HG03175 (cell line): ENCODE measurements around the gene PACC1.
"Not testable (repeated sequence)": the region's sequence is repeated elsewhere in the genome, so short reads cannot be mapped to it uniquely, and the experiment has no call there.

Source experiments
- ATAC-seq: cut with Tn5 transposase; IDR thresholded peaks from one replicate; pipeline ENCODE4 v1.9.1; 2021; ENCODE audit warnings: mild to moderate bottlenecking, moderate library complexity; ENCODE audit not compliant: unreplicated experiment

Gene PACC1

DNA sequence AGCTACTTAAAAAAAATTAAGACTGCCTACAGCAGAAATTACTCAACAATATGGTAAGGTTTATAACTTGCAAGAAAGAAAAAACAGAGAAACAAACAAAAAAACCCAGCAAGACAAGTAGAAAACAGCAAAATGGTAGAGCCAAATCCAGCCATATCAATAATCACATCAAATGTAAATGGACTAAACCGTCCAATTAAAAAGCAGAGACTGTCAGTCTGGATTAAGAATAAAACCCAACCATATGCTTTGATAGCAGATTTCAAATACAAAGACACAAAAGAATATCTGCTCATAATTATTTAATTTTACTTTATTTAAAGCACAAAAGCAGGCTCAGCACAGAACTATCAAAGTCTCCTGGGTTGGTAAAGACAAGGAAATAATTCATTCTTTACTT is 17.5 kb downstream of the PACC1 start:
- no peak for ATAC-seq

DNA sequence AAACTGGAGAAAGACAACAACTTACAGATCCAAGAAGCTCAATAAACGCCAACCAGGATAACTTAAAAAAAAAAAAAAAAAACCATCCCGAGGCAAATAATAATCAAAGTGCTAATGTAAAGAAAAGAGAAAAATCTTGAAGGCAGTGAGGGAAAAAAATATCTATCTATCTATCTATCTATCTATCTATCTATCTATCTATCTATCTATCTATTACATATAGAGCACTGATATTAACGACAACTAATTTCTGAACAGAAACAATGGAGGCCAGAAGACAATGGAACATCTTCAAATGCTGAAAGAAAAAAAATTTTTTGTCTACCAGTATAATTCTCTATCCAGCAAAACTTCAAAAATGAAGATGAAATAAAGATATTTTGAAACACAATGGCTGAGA is 18.0 kb downstream of the PACC1 start:
- ATAC-seq = no peak

DNA sequence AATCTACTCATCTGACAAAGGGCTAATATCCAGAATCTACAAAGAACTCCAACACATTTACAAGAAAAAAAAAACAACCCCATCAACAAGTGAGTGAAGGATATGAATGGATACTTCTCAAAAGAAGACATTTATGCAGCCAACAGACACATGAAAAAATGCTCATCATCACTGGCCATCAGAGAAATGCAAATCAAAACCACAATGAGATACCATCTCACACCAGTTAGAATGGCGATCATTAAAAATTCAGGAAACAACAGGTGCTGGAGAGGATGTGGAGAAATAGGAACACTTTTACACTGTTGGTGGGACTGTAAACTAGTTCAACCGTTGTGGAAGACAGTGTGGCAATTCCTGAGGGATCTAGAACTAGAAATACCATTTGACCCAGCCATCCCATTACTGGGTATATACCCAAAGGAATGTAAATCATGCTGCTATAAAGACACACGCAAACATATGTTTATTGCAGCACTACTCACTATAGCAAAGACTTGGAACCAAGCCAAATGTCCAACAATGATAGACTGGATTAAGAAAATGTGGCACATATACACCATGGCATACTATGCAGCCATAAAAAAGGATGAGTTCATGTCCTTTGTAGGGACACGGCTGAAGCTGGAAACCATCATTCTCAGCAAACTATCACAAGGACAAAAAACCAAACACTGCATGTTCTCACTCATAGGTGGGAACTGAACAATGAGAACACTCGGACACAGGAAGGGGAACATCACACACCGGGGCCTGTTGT is 18.8 kb downstream of the PACC1 start:
- not testable (repeated sequence) for ATAC-seq

DNA sequence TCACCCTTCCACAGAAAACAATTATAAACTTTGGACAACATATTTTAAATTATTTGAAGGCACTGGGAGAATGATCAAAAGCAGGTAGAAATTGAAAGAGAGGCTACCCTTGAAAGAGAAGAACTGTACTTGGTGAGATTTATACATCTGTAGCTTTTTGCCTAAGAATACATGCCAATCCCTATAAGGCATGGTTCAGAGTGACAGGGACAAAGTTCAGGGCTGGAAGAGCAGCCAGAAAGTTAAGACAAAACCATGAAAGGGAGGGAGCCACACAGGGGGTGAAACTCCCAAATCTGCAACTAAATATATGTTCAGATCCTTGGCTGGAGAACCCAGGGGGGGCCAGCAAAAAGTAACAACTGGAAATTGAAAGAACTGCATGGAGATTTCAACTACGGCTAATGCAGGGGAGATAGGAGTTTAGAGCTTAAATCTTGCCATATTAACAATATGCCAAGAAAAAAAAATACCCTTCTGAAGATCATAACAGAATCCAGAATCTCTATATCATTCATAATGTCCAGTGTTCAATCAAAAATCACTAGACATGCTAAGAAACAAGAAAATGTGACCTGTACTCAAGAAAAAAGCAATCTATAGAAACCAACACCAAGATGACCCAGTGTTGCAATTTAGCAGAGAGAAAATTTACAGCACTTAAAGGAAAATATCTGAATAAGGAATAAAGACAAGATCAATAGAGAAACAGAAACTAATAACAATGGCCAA is 25.5 kb downstream of the PACC1 start:
- ATAC-seq = no peak

DNA sequence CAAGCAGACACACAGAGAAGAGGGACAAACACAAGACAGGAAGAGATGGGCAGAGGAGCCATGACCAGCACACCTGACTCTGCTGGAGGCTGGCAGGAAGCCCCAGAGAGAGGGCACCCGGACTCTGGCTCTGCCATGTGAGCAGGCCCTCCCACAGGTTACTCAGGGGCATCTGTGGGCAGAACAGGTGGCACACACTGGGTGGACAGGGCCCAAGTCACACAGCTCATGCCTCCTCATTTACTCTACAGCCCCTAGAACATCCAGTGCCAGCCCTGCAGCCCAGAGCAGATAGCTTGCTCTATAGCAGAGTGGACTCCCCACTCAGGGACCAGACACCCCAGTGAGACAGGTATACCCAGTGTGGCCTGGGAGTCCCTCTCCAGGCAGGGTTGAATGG is 28.7 kb downstream of the PACC1 start:
- ATAC-seq = no peak

DNA sequence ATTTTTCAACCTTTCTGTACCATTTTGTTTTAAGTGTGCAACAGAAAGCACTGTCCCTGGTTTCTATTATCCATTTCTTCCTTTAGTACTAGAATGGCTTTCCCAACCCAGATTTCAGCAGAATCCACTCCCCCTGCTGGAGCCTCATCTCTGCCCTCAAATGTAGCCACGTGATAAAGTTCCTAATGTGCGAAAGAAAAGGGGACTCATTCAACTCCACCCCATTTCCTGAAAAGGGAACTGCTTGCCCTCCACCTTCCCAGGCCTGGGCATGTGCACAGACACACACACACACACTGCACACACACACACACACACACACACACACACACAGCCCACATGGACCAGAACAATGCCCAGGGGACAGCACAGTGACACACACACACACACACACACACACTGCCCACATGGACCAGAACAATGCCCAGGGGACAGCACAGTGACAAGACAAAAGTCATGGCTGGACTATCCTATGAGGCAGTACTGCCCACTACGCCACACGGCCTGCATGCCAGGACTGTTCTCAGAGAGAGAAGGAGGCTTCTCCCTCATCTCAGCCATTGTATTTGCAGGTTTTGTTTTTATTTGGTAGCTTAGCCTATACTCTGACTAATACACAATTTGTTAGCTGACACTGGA is 33.2 kb downstream of the PACC1 start:
- no peak for ATAC-seq

DNA sequence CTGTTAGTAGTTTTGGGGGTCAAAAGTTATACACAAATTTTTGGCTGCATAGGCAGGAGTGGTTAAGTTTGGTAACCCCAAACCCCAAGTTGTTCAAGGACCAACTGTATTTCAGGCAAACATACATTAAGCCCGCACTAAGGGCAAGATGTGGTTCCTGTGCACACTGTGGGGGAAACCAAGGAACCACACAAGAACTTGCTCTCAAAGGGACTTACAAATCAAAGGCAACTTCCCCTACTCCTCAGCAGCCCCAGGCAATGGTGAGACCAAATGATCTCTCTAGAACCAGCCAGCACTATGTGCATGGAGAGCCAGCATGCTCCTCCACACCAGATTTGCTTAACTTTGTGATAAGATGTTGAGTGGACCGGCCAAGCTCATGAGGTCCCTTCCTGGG is 35.3 kb downstream of the PACC1 start:
- ATAC-seq = no peak

DNA sequence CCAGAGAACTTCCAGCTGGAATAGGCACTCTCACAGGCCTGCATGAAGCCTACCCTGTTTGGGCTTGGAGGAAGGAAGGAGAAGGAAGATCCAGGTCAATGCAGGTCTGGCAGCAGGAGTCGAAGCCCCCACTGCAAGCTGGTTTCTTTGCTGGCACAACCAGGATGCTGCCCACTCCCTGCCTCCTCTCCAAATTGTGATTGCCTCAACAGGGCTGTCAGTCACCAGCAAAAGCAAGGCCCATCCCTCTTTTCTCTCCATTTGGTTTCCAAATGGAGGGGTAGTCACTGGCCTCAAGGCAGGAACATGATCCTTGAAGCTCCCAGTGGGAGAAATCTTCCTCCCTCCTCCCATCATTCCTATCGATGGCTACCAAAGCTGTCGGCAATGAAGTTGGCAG is 37.0 kb downstream of the PACC1 start:
- no peak for ATAC-seq

DNA sequence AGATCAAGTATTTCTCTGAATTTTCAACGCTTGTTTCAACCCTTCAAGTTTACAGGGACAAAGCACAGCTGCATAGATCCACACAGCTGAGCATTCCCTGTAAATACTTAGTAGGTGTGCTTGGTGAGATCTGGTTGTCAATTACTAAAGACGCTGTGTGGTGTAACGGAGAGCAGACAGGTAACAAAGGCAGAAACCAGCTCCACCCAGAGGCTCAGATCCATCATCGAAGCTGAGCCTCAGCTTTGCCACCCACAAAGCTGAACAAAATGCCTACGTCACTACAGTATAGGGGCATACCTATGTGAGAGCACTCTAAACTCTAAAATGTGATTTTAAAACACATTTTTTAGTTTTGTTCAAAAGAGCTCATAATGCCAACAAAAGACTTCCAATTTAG is 38.7 kb downstream of the PACC1 start:
- ATAC-seq = no peak

DNA sequence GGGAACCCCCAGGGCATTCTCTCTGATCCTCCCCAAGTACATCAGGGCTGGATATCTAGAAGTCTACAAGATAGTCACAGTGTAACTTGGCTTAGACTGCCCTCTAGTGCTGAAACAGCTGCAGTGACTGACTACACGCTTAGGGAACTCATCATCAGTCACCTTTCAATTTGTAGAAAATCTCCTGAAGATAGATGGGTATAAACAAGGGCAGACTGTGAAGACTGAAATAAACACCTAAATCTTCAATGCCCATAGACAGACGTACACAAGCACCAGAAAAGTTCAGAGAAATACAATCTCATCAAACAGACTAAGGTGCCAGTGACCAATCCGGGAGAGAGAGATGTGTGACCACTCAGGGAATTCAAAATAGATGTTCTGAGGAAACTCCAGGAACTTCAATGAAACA is 46.6 kb downstream of the PACC1 start:
- peak; percentile 88 for ATAC-seq

DNA sequence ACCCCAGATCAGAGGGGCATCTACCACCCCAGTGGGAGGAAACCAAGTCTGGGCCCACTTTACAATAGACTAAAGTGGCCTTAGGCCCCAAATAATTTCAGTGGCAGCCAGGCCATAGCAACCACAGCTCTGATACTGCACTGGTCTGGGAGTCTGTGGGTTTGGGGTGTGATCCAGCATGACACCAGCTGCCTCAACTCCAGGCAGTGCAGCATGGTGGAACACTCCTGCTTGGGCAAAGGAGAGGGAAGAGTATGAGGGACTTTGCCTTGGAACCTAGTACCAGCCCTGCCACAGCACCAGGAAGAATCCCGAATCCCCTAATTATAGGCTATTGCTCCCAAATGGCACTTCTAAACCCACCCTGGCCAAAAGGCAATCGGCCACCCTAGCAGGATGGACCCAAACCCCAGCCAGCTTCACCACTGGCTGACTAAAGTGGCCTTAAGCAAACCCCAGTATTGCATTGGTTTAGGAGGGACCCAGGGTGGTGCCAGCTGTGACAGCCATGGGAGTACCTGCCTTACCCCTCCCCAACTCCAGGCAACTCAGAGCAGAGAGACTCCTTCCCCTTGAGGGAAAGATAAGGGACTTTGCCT is 47.1 kb downstream of the PACC1 start:
- no peak for ATAC-seq

DNA sequence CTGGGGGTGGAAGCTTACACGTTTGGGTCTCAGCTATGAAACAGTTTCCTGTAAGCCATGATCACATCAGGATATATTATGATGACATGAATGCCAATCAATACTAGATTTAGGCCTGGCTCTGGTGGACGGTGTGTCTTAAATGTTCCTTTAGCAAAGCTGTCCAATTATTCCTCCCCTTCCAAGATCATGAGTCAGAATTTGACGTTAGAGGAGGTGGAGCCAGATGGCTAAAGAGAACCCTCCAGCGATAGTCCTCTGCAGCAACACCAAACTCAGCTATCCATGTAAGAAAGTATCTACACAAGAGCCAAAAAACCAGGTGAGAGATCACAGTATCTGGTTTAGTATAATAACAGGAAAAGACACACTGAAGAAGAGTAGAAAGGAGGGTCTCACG is 47.8 kb downstream of the PACC1 start:
- ATAC-seq = no peak

DNA sequence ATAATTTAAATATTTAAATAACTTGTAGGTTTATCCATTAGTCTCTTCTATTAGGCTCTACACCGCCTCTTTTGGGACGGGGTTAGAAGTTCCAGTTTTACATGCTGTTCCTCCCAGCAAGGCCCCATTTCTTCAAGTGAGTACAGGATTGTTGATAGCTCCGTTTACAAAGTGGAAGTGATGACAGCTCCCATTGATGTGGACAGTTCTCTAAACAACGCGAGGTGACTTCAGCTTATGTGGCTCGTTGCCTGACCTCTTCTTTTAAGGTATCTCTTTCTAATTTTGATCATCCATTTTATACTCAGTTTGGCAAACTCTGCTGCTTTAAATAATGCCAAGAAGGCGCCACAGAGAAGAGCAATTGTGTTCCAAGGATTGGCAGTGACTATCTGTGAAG is 49.7 kb downstream of the PACC1 start:
- ATAC-seq = no peak

DNA sequence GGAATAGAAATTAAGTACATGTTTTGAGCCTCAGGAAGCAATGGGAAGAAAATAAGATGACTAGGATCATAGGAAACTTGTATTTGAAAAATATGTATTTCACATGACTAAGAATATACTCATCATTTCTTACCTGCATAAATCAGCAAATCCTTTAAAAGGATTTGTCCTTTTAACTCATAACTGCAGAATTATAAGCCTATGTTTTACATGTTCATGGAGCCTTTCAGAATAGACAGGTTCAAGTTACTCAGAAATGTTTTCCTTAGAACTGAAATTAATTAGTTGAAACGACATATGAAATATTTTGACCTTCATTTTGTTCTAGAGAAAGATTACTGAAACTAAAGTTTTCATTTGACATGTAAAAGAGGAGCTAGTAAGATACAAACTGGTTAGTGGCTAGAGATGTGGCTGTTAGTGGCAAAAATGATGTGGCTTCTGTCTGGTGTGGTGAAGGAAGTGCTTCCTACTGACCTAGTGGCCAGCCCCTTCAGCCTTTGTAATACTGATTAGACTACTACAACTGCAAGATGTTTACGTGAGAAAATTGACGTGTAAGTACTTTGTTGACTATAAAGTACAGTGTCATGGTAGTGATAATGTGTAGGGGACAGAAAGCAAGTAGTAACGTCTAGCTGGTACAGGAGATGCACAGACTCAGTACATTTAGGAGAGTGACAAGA is 54.7 kb downstream of the PACC1 start:
- ATAC-seq = no peak

DNA sequence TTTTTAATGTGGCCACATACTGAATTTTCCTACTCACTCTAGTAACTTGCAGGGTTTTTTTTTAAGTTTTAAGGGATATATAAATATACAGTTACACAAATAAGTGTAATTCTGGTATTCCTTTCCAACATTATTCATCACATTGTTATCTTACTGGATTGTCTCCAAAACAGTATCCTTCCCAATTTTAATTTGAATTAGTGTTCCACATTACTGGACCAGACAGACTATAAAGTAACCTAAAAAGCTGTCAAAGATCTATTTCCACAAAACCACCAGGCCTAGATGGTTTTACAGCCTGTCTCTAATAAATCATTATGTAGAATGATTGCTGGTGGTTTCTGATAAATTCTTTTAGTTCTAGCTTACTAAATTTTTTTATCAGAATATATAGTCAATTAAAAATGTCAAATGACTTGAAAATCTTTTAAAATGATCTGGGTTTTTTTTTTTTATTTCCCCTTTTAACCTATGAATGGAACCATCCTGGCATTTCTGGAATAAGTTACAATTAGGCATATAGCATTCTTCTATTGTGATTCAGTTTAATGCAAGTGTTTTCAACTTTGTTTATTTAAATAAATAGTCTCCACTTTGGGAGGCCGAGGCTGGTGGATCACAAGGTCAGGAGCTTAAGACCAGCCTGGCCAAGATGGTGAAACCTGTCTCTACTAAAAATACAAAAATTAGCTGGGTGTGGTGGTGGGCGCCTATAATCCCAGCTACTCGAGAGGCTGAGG is 59.3 kb downstream of the PACC1 start:
- ATAC-seq = no peak

DNA sequence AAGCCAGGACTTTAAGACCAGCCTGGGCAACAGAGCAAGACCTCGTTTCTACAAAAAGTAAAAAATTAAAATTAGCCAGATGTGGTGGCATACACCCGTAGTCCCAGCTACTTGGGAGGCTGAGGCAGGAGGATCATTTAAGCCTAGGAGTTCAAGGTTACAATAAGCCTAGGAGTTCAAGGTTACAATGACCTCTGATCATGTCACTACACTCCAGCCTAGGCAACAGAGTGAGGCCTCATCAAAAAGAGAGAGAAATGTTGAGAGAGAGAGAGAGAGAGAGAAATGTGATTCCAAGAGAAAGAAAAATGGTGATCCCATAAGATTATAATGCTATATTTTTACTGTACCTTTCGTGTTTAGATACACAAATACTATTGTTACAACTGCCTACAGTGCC is 60.2 kb downstream of the PACC1 start:
- ATAC-seq = no peak

DNA sequence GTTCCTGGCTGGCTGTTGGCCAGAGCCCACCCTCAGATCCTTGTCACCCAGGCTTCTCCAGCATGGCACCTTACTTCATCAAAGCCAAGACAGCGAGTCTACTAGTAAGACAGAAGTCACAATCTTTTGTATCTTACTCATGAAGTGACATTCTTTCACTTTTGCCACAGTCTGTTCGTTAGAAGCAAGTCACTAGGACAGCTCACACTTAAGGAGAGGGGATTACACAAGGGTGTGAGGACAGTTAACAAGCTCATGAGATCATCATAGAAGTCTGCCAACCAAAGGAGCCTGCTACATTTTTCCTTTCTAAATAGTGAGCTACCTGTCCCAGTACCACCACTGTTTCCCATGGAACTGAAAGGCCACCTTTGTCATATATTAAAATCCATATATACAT is 61.5 kb downstream of the PACC1 start:
- no peak for ATAC-seq

DNA sequence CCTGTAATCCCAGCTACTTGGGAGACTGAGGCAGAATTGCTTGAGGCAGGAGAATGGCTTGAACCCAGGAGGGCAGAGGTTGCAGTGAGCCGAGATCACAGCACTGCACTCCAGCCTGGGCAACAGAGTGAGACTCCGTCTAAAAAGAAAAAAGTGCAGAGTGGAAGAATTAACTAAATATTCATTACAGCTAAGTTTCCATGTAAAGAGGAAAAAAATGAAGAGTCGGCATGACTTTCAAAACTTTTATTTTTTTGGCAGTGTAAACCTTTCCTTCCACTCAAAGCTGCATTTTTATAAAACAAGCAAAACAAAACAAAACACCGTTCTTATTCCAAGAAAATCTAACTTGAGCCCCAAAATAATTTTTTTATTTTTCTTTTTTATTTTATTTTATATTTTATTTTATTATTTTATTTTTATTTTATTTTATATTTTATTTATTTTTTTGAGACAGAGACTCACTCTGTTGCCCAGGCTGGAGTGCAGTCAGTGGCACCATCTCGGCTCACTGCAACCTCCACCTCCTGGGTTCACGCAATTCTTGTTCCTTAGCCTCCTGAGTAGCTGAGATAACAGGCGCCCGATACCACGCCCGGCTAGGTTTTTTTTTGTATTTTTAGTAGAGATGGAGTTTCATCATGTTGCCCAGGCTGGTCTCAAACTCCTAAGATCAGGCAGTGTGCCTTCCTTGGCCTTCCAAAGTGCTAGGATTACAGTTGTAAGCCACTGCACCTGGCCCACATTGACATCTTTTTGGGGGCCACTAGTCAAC is 62.9 kb downstream of the PACC1 start:
- ATAC-seq = no peak

DNA sequence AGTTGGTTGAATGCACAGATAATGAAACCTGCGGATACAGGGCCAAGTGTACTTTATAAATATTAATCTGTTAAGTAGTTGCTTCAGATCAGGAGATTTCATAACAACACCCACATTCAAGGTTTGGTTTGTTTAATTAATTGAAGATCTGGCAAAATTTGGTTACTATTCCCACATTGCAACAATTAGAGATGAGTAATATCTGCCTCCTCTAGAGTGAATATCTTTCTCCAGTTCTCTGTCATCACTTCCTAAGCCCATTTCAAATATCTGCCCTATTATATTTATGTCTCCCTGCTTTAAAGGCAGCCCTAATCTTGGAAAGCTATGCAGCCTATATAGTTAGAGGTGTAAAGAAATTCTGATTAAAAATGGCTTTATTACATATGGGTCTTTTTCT is 68.1 kb downstream of the PACC1 start:
- no peak for ATAC-seq

DNA sequence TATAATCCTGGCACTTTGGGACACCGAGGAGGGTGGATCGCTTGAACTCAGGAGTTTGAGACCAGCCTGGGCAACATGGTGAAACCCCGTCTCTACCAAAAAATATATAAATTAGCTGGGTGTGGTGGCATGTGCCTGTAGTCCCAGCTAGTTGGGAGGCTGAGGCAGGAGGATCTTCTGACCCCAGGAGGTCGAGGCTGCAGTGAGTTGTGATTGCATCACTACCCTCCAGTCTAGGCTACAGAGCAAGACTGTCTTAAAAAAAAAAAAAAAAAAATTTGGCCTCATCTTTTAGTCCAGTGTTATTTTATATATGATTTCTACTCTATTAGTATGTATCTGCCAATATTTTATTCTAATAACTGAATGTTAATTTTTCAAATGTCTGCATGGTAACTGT is 69.8 kb downstream of the PACC1 start:
- no peak for ATAC-seq
